ENCODE results near the gene APOB. TPM values are rescaled to one million over a fixed set of nuclear protein-coding genes. Genes with fewer than 3 reads are reported as not detected.

The APOB gene
- total and polyA plus RNA-seq, 2 of the 13 experiments (the other 11 are each of a cell fraction or from before 2014, with no cell fraction given) = 1,569 to 2,515 TPM

DNA sequence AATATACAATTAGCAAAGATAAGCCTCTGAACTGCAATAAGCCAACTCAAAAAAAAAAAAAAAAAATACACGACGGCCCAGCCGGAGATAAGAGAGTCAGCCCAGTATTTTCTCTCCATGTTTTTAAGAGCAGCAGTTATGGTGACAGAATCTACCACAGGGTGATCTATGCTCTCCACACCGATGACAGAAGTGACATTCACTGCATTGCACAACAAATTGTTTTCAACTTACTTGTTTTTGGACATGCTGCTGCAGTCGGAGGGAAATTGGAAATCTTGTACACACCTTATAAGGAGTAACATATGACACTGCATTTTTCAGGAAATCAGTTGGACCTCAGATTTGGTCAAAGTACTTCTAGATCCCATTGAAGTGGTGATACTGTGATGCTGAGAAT, 23.3 kb upstream of the APOB start (continued):
- peak; percentile 75 for TF ChIP-seq TEAD3 (CRISPR knock-in tag; optimal IDR thresholded peaks at IDR 0.05; ENCODE audit: borderline replicate concordance)
- no peak for TF ChIP-seq NFYC (CRISPR knock-in tag; IDR thresholded peaks at IDR 0.05)
- TF ChIP-seq RARA (CRISPR knock-in tag; IDR thresholded peaks at IDR 0.05) = peak; percentile 77
- TF ChIP-seq SETDB1 (CRISPR knock-in tag; IDR thresholded peaks at IDR 0.05; ENCODE audit: borderline replicate concordance) = no peak
- TF ChIP-seq FOXO1 (CRISPR knock-in tag; IDR thresholded peaks at IDR 0.05) = peak; percentile 96
- TF ChIP-seq, protein P1, sequence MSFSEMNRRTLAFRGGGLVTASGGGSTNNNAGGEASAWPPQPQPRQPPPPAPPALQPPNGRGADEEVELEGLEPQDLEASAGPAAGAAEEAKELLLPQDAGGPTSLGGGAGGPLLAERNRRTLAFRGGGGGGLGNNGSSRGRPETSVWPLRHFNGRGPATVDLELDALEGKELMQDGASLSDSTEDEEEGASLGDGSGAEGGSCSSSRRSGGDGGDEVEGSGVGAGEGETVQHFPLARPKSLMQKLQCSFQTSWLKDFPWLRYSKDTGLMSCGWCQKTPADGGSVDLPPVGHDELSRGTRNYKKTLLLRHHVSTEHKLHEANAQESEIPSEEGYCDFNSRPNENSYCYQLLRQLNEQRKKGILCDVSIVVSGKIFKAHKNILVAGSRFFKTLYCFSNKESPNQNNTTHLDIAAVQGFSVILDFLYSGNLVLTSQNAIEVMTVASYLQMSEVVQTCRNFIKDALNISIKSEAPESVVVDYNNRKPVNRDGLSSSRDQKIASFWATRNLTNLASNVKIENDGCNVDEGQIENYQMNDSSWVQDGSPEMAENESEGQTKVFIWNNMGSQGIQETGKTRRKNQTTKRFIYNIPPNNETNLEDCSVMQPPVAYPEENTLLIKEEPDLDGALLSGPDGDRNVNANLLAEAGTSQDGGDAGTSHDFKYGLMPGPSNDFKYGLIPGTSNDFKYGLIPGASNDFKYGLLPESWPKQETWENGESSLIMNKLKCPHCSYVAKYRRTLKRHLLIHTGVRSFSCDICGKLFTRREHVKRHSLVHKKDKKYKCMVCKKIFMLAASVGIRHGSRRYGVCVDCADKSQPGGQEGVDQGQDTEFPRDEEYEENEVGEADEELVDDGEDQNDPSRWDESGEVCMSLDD (CRISPR knock-in tag; IDR thresholded peaks at IDR 0.05; ENCODE audit: borderline replicate concordance) = no peak
- TF ChIP-seq ZNF256 (CRISPR knock-in tag; conservative IDR thresholded peaks at IDR 0.05) = no peak
- TF ChIP-seq RARG (CRISPR knock-in tag; IDR thresholded peaks at IDR 0.05; ENCODE audit: low read depth) = no peak
- TF ChIP-seq ZNF670 (CRISPR knock-in tag; IDR thresholded peaks at IDR 0.05; ENCODE audit: borderline replicate concordance) = peak; percentile 80; the same call in 1 of the 2 replicates
- no peak for TF ChIP-seq PHB2 (IDR thresholded peaks at IDR 0.05; ENCODE audit: partially characterized antibody)
- TF ChIP-seq MIXL1 (CRISPR knock-in tag; IDR thresholded peaks at IDR 0.05) = no peak; the same call in 1 of the 2 replicates
- TF ChIP-seq TOE1 (CRISPR knock-in tag; IDR thresholded peaks at IDR 0.05) = no peak
- TF ChIP-seq ZNF792 (CRISPR knock-in tag; IDR thresholded peaks at IDR 0.05) = peak; percentile 56; the same call in 1 of the 2 replicates
- TF ChIP-seq ZNF382 (CRISPR knock-in tag; IDR thresholded peaks at IDR 0.05; ENCODE audit: borderline replicate concordance) = no peak
- 0 out of 2 replicates have a peak, but pooled peaks have one; percentile 36 for TF ChIP-seq ISL2 (CRISPR knock-in tag; IDR thresholded peaks at IDR 0.05)
- TF ChIP-seq, protein P2, sequence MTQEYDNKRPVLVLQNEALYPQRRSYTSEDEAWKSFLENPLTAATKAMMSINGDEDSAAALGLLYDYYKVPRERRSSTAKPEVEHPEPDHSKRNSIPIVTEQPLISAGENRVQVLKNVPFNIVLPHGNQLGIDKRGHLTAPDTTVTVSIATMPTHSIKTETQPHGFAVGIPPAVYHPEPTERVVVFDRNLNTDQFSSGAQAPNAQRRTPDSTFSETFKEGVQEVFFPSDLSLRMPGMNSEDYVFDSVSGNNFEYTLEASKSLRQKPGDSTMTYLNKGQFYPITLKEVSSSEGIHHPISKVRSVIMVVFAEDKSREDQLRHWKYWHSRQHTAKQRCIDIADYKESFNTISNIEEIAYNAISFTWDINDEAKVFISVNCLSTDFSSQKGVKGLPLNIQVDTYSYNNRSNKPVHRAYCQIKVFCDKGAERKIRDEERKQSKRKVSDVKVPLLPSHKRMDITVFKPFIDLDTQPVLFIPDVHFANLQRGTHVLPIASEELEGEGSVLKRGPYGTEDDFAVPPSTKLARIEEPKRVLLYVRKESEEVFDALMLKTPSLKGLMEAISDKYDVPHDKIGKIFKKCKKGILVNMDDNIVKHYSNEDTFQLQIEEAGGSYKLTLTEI (CRISPR knock-in tag; conservative IDR thresholded peaks at IDR 0.05) = no peak
- TF ChIP-seq, protein P3, sequence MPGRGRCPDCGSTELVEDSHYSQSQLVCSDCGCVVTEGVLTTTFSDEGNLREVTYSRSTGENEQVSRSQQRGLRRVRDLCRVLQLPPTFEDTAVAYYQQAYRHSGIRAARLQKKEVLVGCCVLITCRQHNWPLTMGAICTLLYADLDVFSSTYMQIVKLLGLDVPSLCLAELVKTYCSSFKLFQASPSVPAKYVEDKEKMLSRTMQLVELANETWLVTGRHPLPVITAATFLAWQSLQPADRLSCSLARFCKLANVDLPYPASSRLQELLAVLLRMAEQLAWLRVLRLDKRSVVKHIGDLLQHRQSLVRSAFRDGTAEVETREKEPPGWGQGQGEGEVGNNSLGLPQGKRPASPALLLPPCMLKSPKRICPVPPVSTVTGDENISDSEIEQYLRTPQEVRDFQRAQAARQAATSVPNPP (CRISPR knock-in tag; IDR thresholded peaks at IDR 0.05) = no peak
- no peak; the same call in 1 of the 2 replicates for TF ChIP-seq CHD4 (IDR thresholded peaks at IDR 0.05; ENCODE audit: borderline replicate concordance, low read length)
- no peak for TF ChIP-seq SP2 (CRISPR knock-in tag; IDR thresholded peaks at IDR 0.05)
- TF ChIP-seq ZC3H13 (CRISPR knock-in tag; IDR thresholded peaks at IDR 0.05) = no peak
- no peak for TF ChIP-seq HOXA7 (CRISPR knock-in tag; IDR thresholded peaks at IDR 0.05)
- TF ChIP-seq, protein P4, sequence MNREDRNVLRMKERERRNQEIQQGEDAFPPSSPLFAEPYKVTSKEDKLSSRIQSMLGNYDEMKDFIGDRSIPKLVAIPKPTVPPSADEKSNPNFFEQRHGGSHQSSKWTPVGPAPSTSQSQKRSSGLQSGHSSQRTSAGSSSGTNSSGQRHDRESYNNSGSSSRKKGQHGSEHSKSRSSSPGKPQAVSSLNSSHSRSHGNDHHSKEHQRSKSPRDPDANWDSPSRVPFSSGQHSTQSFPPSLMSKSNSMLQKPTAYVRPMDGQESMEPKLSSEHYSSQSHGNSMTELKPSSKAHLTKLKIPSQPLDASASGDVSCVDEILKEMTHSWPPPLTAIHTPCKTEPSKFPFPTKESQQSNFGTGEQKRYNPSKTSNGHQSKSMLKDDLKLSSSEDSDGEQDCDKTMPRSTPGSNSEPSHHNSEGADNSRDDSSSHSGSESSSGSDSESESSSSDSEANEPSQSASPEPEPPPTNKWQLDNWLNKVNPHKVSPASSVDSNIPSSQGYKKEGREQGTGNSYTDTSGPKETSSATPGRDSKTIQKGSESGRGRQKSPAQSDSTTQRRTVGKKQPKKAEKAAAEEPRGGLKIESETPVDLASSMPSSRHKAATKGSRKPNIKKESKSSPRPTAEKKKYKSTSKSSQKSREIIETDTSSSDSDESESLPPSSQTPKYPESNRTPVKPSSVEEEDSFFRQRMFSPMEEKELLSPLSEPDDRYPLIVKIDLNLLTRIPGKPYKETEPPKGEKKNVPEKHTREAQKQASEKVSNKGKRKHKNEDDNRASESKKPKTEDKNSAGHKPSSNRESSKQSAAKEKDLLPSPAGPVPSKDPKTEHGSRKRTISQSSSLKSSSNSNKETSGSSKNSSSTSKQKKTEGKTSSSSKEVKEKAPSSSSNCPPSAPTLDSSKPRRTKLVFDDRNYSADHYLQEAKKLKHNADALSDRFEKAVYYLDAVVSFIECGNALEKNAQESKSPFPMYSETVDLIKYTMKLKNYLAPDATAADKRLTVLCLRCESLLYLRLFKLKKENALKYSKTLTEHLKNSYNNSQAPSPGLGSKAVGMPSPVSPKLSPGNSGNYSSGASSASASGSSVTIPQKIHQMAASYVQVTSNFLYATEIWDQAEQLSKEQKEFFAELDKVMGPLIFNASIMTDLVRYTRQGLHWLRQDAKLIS (CRISPR knock-in tag; IDR thresholded peaks at IDR 0.05) = no peak
- peak; percentile 78 for TF ChIP-seq HDAC1 (CRISPR knock-in tag; IDR thresholded peaks at IDR 0.05)

All from HepG2 (cell line).